NCI-H1105 (cell line): Measurements from ENCODE around the gene KCNMB2.

Experiments used
- DNase-seq: peaks from one replicate; lab custom pipeline; 2025; lab: John Stamatoyannopoulos, UW

The KCNMB2 gene

GRCh38 chr3:178870085-178870484 lies 333.8 kb downstream of the KCNMB2 start:
- no peak for DNase-seq

- DNase-seq, result no peak
These were observed 338.9 kb downstream of the KCNMB2 start for GRCh38 chr3:178875157-178875556.

DNA sequence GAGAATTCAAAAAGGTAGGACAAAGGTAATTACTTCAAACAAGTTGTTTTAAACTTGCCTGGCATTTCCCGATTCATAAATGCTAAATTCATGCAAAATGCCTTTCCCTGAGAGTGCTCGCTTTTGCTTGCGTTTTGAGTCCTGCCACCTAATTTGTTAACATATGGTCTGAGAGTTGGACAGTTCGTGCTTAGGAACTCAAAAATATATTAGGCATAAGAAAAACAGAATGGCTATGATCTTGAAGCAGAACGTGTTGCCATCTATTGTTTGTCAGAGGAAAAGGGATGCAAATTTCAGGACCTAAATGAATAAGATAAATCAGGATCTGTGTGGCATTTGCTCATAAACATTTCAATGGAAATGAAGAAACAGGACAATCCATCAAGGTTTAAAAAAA lies 339.6 kb downstream of the KCNMB2 start:
- no peak for DNase-seq

- no peak for DNase-seq
These were observed 344.0 kb downstream of the KCNMB2 start for GRCh38 chr3:178880274-178880673.
